Osteocyte (in vitro differentiated cells): ENCODE results near the gene OSGIN1. TPM values are rescaled to one million over a fixed set of nuclear protein-coding genes. Genes with fewer than 3 reads are reported as not detected.

Source experiments
- DNase-seq: peaks from one replicate; pipeline ENCODE4 v3.0.0; 2021; ENCODE audit warnings: mixed read lengths; ENCODE audit not compliant: unreplicated experiment; ENCODE audit errors: extremely low spot score
- H3K27ac Mint-ChIP-seq: one replicate; pipeline ENCODE4 v1.8.0; 2021; ENCODE audit warnings: mild to moderate bottlenecking, mixed read lengths; ENCODE audit not compliant: unreplicated experiment
- H3K27me3 Mint-ChIP-seq: one replicate; pipeline ENCODE4 v1.8.0; 2021; ENCODE audit warnings: mixed read lengths; ENCODE audit not compliant: unreplicated experiment
- H3K36me3 Mint-ChIP-seq: one replicate; pipeline ENCODE4 v1.8.0; 2021; ENCODE audit warnings: mixed read lengths; ENCODE audit not compliant: unreplicated experiment
- H3K4me1 Mint-ChIP-seq: one replicate; pipeline ENCODE4 v1.8.0; 2021; ENCODE audit warnings: mixed read lengths; ENCODE audit not compliant: unreplicated experiment
- H3K4me3 Mint-ChIP-seq: one replicate; pipeline ENCODE4 v1.8.0; 2021; ENCODE audit warnings: mild to moderate bottlenecking, moderate library complexity, mixed read lengths; ENCODE audit not compliant: unreplicated experiment
- H3K9me3 Mint-ChIP-seq: one replicate; pipeline ENCODE4 v1.8.0; 2021; ENCODE audit warnings: mixed read lengths; ENCODE audit not compliant: unreplicated experiment
- total RNA-seq: library from RNA; stranded (reverse); gene quantifications from 2 replicates; pipeline ENCODE4 v1.2.1, GENCODE V29; 2021
- TF ChIP-seq, protein P1 (sequence below): fragments of 200-600 bp; sonication (generic); IDR thresholded peaks from 2 replicates; pipeline ENCODE4 v1.5.0; 2021; ENCODE audit warnings: antibody characterized with exemption, mild to moderate bottlenecking, moderate library complexity

OSGIN1 gene
- total RNA-seq, 1 donor from 2014 or later = 1.3 TPM

DNA sequence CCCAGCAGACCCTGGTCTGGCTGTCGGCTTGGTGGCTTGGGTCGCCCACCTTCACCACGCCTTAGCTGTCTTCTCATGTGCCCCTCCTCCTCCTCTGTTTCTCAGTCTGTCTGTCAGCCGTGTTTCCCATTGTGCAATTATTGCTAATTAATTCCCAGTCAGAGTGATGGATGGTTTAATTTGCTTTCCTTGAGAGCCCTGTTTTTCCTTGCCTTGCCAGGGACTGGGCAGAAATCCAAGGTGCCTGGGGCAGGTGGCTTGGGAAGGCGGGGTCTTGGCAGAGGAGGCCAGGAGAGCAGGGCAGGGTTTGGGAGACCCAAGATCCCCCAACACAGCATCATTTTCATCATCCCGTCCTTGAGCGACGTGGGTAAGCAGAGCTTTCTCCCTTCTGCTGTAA, 36.3 kb downstream of the OSGIN1 start:
- no peak overlapping the region for H3K27ac Mint-ChIP-seq
- no peak overlapping the region for H3K4me3 Mint-ChIP-seq
- peaks cover 55% of the 10 kb centered on the region for H3K27me3 Mint-ChIP-seq
- TF ChIP-seq, protein P1, sequence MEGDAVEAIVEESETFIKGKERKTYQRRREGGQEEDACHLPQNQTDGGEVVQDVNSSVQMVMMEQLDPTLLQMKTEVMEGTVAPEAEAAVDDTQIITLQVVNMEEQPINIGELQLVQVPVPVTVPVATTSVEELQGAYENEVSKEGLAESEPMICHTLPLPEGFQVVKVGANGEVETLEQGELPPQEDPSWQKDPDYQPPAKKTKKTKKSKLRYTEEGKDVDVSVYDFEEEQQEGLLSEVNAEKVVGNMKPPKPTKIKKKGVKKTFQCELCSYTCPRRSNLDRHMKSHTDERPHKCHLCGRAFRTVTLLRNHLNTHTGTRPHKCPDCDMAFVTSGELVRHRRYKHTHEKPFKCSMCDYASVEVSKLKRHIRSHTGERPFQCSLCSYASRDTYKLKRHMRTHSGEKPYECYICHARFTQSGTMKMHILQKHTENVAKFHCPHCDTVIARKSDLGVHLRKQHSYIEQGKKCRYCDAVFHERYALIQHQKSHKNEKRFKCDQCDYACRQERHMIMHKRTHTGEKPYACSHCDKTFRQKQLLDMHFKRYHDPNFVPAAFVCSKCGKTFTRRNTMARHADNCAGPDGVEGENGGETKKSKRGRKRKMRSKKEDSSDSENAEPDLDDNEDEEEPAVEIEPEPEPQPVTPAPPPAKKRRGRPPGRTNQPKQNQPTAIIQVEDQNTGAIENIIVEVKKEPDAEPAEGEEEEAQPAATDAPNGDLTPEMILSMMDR = no peak
- H3K36me3 Mint-ChIP-seq = no peaks in the 10 kb centered on the region
- DNase-seq = no peak
- peaks cover 2% of the 10 kb centered on the region for H3K4me1 Mint-ChIP-seq
- no peaks in the 10 kb centered on the region for H3K9me3 Mint-ChIP-seq

DNA sequence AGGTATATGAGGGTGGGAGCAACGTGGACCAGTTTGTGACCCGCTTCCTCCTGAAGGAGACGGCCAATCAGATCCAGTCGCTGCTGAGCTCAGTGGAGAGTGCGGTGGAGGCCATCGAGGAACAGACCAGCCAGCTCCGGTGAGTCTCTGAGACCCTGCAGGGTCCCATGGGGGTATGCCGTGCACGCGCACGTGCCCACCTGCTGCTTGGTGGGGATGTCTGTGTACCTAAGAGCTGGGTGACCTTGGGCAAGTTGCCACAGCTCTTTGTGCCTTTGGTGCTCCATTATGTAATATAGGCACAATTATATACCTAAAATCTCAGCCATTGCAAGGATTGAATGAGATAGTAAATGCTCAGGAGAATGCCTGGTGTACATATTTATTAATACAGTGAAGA, 37.5 kb downstream of the OSGIN1 start:
- Mint-ChIP-seq H3K27ac (no peak overlapping the region), H3K4me3 (no peak overlapping the region), H3K27me3 (peaks cover 55% of the 10 kb centered on the region), H3K9me3 (no peaks in the 10 kb centered on the region), H3K4me1 (peaks cover 4% of the 10 kb centered on the region), H3K36me3 (no peaks in the 10 kb centered on the region)
- TF ChIP-seq, protein P1 = no peak
- DNase-seq = no peak

DNA sequence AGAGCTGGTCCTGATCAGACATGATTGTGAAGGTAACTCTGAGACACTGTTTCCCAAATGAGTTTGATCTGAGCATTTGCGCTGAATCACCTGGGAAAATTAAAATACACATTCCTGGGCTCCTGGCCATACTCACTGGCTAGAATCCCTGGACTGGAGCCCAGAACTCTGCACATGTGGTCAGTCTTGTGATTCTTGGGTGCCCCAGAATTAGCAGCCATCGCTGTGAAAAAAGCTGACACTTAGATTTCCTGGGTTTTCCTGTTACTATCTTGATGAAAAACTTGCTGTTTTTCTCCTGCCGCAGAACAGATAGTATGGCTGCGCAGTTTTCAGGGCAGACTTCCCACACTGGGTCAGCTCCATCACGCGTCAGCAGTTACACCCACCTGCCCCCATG, 39.6 kb downstream of the OSGIN1 start:
- no peak overlapping the region for H3K4me3 Mint-ChIP-seq
- H3K36me3 Mint-ChIP-seq = no peaks in the 10 kb centered on the region
- H3K27me3 Mint-ChIP-seq = peaks cover 39% of the 10 kb centered on the region
- TF ChIP-seq, protein P1 = no peak
- H3K27ac Mint-ChIP-seq = no peak overlapping the region
- no peak for DNase-seq
- H3K9me3 Mint-ChIP-seq = no peaks in the 10 kb centered on the region
- H3K4me1 Mint-ChIP-seq = peaks cover 8% of the 10 kb centered on the region

DNA sequence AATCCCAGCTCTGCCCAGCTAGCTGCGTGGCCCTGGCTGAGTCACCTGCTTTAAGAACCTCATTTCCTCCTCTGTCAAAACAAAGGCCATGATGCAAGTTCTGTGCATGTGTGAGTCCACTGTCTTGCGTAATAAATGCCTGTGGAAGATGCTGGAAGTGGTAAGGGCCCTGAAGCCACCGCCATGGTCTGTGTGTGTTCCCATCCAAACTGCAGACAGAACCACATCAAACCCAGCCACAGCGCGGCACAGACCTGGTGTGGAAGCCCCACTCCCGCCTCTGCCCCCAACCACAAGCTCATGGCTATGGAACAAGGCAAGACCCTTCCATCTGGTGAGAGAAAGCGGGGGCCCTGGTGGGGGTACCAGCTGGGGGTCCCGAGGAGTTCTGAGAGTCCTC, 41.0 kb downstream of the OSGIN1 start:
- DNase-seq = no peak
- Mint-ChIP-seq H3K9me3 (no peaks in the 10 kb centered on the region), H3K4me3 (no peak overlapping the region), H3K27me3 (peaks cover 26% of the 10 kb centered on the region), H3K36me3 (no peaks in the 10 kb centered on the region), H3K27ac (no peak overlapping the region), H3K4me1 (peaks cover 8% of the 10 kb centered on the region)
- TF ChIP-seq, protein P1 = no peak

DNA sequence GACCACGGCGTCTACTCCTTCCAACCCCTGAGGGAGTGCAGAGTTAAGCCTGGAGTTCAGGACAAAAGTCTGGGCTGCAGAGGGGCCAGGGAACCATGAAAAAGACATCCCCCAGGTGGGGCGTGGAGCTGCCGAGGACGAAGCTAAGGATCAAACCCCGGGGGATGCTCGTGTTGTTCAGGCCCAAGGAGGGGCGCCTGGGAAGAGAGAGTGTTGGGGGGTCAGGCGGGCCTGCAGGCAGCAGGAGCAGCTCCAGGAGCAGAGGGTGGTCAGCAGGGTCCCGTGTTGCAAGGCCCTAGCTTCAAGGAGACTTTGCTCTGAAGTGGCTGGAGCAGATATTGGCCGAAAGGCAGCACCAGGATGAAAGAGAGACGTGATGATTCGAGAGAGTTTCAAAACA, 41.7 kb downstream of the OSGIN1 start:
- H3K4me1 Mint-ChIP-seq = peaks cover 7% of the 10 kb centered on the region
- no peak overlapping the region for H3K27ac Mint-ChIP-seq
- no peak for DNase-seq
- TF ChIP-seq, protein P1 = no peak
- H3K9me3 Mint-ChIP-seq = no peaks in the 10 kb centered on the region
- no peaks in the 10 kb centered on the region for H3K36me3 Mint-ChIP-seq
- H3K27me3 Mint-ChIP-seq = peaks cover 20% of the 10 kb centered on the region
- H3K4me3 Mint-ChIP-seq = no peak overlapping the region
